HG02973 (cell line): ENCODE data around the gene SPPL3.
"Not testable (repeated sequence)": the region's sequence is repeated elsewhere in the genome, so short reads cannot be mapped to it uniquely, and the experiment has no call there.

Source experiments
- ATAC-seq: cut with Tn5 transposase; IDR thresholded peaks from one replicate; pipeline ENCODE4 v1.9.1; 2021; ENCODE audit warnings: moderate library complexity; ENCODE audit not compliant: unreplicated experiment

Gene SPPL3

DNA sequence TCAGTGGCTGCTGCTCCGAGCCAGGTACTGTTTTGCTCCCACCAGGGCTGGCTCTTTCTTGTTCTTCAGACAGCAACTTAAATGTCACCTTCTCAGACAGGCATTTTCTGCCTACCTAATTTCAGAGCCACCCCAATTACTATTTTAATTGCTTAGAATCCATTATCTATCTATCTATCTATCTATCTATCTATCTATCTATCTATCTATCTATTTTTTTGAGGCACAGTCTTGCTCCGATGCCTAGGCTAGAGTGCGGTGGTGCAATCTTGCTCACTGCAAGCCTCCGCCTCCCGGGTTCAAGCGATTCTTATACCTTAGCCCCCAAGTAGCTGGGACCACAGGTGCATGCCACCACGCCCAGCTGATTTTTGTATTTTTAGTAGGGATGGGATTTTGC is 58.5 kb downstream of the SPPL3 start:
- ATAC-seq = no peak

DNA sequence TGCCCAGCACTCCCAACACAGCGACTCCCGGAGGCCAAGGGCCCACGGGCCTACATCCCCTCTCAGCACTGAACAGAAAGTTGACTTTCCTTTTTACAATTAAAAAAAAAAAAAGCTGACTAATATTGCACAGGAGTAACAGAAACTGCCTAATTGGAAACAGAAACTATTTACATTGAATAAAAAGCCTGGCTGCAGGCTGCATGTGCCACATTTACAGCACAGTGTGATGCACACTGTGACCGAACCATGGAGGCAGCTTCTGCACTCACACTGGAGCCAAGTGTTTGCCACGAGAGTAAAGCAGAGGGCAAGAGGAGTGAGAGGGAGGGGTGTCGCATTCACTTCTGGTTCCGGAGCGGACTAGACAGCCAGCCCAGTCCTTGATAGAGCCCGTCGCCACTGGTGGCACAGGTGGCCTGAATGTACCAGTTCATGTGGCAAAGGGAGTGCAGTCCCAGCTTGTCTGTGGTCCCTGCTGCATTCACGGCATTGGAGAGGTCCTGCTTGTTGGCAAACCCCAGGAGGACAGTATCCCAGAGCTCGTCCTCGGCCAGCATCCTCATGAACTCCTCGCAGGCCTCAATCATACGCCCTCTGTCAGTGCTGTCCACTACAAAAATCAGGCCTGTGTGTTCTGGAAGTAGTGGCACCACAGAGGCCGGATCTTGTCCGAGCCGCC is 59.2 kb downstream of the SPPL3 start:
- no peak for ATAC-seq

DNA sequence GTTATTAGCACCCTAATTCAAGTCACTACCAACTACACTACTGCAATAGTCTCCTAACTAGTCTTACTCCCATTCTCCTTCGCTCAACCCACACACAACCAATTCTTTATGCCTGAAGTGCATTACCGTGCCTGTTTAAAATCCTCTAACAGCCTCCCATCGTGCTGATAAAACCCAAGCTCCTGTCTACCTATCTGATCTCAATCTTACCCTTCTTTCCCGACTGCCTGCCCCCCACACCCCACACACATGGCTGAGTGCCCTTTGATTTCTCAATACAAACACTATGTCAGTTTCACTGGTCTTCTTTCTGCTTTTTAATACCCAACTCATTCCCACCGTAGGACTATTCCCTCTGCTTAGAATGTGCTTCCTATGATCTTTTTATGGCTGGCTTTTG is 59.9 kb downstream of the SPPL3 start:
- ATAC-seq = no peak

DNA sequence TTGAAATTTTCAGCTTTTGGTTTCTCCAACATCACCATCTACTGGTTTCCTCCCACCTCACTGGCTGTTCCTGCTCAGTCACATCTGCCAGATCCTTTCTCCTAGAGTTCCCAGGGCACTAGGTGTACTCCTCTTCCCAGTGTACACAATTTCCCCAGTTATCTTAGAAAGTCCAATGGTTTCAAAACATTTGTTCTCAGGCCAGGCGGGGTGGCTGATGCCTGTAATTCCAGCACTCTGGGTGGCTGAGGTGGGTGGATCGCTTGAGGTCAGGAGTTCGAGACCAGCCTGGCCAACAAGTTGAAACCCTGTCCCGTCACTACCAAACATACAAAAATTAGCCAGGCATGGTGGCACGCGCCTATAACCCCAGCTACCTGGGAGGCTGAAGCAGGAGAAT is 60.7 kb downstream of the SPPL3 start:
- no peak for ATAC-seq

DNA sequence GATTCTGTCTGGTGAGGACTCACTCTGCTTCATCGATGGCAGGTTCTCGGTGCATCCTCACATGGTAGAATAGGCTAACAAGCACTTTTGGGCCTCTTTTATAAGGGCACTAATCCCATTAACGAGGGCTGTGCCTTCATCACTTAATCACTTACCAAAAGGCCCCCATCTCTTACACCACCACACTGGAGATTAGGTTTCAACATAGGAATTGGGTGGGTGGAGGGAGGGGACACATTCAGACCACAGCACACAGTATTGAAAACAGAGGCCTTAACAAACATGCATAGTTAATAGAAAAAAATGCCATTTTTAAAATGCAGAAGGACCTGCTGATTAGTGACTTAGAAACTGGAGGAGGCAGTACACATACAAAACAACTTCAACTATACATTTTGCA is 61.6 kb downstream of the SPPL3 start:
- ATAC-seq = no peak

DNA sequence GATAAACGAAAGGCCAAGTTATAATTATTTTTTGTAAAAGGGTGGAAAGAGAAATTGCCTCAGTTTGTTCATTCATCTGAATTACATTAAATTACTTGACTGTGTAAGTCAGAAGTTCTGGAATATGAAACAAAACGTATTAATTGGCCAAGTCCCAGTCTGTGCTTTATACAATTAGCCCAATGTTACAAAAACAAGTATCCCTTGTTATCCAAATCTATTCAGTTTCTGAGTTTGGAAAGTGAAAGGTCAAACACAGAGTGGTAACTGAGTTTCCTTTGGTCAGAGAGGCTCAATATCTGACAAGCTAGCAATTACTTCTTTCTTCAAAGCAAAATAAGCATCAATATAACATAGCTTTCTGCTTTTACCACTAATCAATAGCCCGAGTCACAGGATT is 62.6 kb downstream of the SPPL3 start:
- ATAC-seq = no peak

DNA sequence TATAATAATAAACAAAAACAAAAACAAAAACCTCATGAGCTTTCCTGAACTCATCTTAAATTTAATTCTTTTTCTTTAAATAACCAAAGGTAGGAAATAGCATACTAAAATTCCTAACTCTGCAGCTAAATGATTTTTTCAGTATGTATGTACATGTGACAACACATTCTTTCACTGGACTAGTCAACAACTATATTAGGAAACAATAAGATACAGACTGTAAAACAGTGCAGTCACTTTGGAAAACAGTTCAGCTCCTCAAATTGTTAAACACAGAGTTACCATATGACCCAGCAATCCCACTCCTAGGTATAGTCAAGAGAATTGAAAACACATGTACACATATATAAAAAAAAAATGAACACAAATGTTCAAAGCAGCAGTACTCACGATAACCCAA is 64.7 kb downstream of the SPPL3 start:
- no peak for ATAC-seq

DNA sequence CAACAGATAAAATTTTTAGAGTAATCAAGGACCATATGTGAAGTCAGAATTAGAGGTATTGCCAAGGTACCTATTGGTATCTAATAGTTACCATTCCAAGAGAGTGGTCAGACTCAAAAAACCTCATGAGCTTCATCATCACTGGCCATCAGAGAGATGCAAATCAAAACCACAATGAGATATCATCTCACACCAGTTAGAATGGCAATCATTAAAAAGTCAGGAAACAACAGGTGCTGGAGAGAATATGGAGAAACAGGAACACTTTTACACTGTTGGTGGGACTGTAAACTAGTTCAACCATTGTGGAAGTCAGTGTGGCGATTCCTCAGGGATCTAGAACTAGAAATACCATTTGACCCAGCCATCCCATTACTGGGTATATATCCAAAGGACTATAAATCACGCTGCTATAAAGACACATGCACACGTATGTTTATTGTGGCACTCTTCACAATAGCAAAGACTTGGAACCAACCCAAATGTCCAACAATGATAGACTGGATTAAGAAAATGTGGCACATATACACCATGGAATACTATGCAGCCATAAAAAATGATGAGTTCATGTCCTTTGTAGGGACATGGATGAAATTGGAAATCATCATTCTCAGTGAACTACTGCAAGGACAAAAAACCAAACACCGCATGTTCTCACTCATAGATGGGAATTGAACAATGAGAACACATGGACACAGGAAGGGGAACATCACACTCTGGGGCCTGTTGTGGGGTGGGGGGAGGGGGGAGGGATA is 65.4 kb downstream of the SPPL3 start:
- not testable (repeated sequence) for ATAC-seq

DNA sequence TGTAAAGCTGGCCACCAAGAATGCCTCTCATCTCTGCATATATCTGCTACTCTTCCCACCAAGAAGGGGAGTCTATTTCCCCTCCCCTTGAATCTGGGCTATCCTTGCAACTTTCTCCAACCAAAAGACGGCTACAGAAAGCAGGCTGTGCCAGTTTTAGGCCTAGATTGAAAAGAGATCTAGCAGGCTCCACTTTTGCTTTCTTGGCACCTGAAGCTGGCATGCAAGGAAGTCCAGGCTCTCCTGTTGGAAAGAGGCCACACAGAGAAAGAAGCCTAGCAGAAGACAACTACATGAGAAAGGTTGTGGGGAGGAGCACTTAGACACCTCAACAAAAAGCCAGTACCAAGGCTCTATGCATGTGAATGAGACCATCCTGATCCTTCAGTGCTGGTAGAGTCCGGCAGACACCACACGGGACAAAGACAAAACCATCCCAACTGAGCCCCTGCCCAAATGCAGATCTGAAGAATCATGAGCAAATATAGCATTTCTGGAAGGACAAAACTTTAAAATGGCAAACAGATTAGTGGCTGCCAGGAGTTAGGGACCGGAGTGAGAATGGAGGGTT is 68.0 kb downstream of the SPPL3 start:
- no peak for ATAC-seq

DNA sequence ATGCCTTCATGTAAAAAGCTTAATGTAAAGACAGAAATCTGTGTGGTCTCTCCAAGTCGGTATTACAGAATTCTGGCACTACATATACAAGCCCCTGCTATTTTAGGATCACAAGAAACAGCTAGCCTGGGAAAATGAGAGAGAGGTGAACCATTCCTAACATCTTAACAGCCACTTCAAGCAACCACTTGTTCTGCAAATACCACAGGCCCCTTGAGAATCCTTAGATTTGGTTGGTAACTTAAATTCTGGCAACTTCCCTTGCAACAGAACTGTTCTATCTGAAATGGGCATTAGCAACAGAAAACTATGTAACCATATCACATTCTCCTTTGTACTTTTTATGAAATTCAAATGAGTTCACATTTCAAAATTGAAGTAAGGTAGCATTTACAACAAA is 68.5 kb downstream of the SPPL3 start:
- ATAC-seq = no peak

DNA sequence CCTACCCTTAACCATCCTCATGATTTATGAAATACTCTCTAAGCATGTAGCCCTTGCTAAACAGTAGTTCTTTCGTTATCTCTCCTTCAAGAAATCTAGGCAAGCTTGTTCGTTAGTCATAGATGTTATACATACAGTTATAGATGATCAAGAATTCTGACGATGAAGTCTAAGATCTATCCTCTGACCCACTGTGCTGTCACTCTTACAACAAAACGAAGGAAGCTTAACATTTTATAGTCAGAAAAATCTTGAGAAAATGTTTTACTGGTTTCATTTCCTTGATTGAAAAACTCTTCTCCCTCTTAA is 68.9 kb downstream of the SPPL3 start:
- no peak for ATAC-seq

DNA sequence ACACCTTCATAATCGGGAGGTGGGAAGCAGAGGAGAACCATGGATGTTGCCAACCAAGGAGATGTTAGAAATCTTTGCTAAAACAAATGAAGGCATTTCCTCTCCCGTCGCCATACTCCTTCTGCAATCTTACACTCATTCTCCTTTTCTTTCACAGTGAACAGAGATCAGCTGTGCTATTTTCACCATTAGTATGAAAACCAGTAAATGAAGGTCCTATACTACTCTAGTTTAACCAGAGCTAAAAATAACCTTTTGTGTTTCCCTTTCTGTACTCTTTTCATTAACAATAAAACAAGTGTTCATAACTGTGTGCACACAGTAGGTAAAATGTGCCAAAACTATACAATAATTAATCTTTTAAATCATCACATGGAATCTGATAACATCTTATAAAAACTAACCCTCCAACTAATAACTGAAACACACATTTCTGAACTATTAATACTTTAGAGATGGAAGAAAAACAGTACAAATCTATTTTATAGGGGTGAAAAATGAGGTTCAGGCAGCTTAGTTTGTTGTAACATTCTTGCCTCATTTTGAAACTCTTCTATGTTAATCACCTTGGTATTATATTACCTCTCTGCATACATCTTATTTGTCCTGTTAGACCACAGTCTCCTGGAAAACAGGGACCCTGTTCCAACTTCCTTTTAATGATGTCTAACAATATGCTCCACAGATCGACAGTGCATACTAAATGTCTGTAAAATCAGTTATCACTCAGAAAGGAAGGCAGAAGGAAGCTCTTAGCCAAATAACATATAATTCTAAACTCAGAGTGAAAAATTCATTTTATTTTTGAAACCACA is 69.5 kb downstream of the SPPL3 start:
- ATAC-seq = no peak

DNA sequence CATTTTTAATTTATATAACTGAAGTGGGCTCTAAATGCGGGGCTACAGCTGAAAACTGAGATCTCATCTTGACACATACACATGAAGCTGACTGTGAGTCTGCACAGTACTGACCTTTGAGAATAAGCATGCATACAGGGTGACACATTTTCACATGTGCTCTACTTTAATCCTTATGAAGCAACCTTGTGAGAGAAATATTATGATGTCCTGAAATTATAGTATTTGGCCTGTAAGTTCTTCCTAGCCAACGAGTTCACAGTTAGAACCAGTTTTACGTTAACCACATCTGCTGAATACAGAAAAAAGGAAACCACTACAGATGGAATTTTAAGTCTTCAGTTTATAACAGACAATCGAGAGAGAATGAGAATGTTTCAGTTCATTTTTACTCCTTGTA is 70.3 kb downstream of the SPPL3 start:
- no peak for ATAC-seq

DNA sequence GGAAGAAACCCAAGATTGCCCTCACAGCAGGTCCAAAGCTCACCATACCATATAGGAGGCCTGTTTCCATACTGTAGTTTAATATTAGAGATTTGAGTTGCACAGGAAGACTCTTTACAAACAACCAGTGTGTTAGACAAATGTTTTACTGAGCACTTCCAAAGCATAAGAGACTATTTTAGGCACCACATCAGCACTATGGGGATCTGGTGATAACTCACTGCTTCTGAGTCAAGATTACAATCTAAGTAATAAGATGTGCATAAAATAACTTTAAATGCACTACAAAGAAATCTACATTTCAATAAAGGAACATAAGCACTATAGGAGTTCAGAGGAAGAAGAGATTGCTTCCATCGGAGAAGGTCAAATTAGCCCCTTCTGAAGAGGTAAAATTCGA is 71.4 kb downstream of the SPPL3 start:
- ATAC-seq = no peak

DNA sequence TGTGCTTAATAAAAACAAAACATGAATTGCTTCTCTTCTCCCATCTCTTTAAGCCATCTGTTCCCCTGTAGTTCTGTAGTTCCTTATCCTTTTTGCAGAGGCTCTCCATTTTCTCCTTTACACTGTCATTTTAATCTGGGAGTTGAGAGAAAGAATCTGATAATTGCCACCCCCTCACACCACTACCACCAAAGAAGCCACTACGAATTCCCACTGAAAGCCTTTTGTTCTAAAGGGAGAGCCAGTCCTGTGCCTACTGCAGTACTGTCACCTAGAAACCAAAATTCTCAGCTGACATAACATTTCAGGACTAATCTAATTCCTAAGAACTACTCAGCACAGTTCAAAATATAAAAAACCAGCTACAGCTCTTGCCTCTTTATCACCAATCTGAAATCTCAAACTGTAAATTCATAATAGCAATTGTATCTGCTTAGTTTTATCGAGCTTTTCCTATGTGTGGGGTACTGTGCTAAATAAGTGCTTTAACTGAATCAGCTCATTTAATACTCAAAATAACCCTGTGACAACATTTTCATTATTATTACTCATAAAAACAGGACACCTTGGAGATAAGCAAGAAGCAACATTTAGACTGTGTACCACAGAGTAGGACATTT is 72.4 kb downstream of the SPPL3 start:
- ATAC-seq = no peak

DNA sequence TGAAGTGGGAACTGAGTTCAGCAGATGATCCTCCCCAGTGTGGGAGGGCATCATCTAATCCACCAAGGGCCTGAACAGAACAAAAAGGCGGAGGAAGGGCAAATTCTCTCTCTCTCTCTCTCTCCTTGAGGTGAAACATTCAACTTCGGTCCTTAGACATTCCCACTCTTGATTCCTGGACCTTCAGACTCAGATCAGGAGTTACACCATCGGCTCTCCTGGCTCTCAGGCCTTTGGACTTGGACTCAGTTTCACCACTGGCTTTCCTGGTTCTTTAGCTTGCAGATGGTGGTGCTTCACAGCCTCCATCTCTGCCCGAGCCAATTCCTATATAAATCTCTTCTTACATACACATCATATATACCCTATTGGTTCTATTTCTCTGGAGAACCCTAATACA is 73.2 kb downstream of the SPPL3 start:
- no peak for ATAC-seq

DNA sequence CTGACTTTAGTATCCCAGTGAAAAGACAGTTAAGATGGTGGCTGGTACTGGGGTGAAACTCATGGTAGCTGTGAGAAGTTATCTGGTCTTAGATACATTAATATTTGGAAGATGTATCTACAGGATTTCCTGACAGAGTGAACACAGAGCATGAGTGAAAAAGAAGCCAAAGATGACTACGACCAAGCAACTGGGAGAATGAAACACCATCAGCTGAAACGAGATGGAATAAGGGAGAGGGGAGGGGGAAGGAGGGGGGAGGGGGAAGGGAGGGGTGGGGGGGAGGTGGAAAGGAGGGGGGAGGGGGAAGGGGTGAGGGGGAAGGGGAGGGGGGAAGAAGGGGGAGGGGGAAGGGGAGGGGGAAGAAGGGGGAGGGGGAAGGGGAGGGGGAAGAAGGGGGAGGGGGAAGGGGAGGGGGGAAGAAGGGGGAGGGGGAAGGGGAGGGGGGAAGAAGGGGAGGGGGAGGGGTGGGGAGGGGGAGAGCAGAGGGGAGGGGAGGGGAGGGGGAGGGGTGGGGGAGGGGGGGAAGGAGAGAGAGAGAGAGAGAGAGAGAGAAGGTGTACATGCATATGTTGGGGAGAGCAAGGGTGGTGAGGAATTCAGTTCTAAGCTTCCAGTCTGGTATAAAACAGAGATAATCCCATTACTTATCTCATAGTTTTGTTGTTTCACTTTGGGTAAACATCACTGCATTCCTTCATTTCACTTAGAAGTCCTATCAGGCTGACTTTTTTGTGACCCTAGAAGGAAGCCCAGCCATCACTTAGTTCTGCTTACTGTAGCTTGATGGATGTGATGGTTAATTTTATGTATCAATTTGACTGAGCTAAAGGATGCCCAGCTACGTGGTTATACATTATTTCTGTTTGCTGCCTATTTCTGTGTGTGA is 73.9 kb downstream of the SPPL3 start:
- ATAC-seq = no peak

DNA sequence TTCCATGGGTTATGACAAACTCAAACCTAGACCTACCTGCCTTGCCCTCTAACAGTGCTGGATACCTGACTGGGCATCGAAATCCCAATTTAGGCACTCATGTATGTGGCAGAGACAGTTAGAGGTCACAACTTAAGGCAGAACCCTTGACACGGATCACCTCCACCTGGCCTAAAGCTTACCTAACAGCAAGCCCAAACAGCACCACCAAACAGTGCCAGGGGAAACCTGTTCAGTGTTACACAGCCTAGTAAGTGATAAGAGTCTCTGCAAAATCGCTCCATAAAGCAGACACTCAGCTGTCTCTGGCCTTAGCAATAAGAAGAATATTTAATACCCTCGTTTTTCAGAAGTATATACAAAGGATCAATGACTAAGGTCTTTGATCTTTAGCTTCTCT is 77.8 kb downstream of the SPPL3 start:
- ATAC-seq = no peak

DNA sequence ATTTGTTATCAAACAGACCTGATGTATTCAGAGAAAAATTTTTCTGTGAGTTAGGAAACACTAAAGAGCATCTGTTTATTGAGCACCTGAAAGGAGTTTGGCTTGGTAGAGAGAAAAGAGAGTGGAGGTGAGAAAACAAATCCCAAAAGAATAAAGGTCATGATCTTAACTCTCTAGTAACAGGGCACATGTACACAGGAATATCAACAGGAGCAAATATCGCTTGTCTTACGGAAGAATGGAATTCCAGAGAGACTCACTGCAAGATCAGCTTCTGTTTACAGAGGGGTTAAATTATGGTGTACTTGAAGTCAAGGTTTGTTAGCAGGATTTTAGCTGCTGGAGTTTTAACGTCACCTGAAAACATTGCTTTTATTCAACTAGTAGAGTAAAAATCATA is 78.8 kb downstream of the SPPL3 start:
- no peak for ATAC-seq

DNA sequence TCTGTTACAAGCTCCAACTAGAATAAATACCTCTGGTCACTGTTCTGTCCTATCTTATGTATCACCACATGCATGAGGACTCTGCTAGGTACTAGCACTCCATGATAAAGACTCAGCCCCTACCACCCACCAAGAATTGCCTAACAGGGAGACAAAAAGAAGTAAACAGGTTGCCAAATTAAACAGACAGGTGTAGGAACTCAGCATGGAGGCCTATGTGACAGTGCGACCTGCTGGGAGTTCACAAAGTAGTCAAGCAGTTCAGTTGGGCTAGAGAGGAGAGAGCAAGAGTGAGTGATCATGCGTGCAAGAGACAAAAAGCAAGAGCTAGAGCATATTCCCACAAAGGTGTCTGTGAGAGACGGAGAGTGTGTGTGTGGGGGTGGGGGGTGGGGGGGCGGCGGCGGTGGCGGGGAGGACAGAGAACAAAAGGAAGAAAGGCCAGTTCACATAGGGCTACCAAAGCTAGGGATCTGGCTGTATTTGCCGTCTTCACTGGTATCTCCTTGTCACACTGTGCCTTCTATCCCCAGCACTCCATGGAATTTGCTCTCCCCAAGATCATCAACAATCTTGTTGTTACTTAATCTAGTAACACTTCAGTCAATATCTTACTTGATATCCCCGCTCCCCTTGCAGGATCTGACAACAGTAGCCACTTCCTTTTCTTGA is 81.2 kb downstream of the SPPL3 start:
- no peak for ATAC-seq
